Breast epithelium (tissue), 3 donors: ENCODE measurements around the gene PGAM5.

Source experiments
- CTCF ChIP-seq, 3 donors: fragments of 450-650 bp; IDR thresholded peaks; one replicate each; pipeline ENCODE4 v1.5.1; 2016 to 2017; ENCODE audit warnings: antibody characterized with exemption in 3 of 3, mild to moderate bottlenecking in 3 of 3, moderate library complexity in 3 of 3
- POLR2A ChIP-seq: fragments of 450-650 bp; IDR thresholded peaks from one replicate; pipeline ENCODE4 v1.6.1; 2016; ENCODE audit warnings: antibody characterized with exemption, mild to moderate bottlenecking, moderate library complexity
- POLR2AphosphoS5 ChIP-seq, 3 donors: sonication (generic); formaldehyde crosslinking; IDR thresholded peaks; one replicate each; pipeline ENCODE4 v1.6.1; 2017; ENCODE audit warnings: antibody characterized with exemption in 3 of 3

DNA sequence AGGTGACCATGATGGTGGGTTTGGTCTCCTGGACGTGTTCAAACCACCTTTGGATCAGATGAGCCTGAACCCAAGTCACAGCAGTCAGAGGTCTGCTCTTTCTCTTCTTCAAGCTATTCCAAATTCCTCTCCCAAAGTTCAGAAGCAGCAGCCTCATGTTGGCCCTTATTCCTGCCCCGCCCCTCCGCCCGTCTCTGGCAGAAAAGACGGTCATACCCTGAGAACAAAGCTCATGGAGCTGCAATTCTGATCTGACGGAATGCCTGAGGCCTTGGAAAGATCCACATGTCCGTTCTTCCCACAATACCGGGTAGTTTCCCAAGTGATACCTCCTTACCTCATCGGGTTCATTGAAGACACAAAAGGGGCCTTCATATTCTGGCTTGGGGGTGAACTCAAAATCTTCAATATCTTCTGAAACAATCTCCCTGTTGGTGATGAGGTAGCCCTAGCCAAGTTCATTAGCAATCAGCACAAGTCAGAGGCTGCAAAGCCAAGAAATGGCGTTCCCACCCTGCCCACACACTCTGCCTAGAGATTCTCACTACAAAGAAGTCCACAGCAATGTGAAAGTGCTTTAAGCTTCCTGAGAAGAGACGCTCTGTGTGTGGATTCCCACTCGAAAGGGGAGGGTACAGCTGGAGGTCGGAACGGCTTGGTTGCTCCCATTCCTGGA lies 34.7 kb upstream of the PGAM5 start:
- TF ChIP-seq CTCF (IDR thresholded peaks at IDR 0.05) (no peak), POLR2AphosphoS5 (IDR thresholded peaks at IDR 0.05) (no peak), POLR2A (no peak)
